WTC11 (cell line): ENCODE data around the gene TRAPPC3. TPM values are rescaled to one million over a fixed set of nuclear protein-coding genes. Genes with fewer than 3 reads are reported as not detected.

Experiments
- CBFB ChIP-seq: sonication (generic); formaldehyde crosslinking; IDR thresholded peaks from 2 replicates; pipeline ENCODE4 v1.8.1; 2022; ENCODE audit warnings: mild to moderate bottlenecking, low read depth, missing genetic modification reagents
- CDX4 ChIP-seq: fragments of 250-450 bp; sonication (Bioruptor Pico); IDR thresholded peaks from 2 replicates; pipeline ENCODE4 v1.9.0; 2021; ENCODE audit warnings: moderate library complexity, mild to moderate bottlenecking, inconsistent platforms, borderline replicate concordance
- CREM ChIP-seq: sonication (generic); formaldehyde crosslinking; IDR thresholded peaks from 2 replicates; pipeline ENCODE4 v1.8.1; 2022; ENCODE audit warnings: mild to moderate bottlenecking, missing genetic modification reagents, moderate library complexity
- E2F4 ChIP-seq: sonication (generic); formaldehyde crosslinking; IDR thresholded peaks from 2 replicates; pipeline ENCODE4 v1.8.1; 2022; ENCODE audit warnings: low read depth, mild to moderate bottlenecking, moderate library complexity, missing genetic modification reagents, borderline replicate concordance
- ERG ChIP-seq: fragments of 250-450 bp; sonication (Bioruptor Pico); IDR thresholded peaks from 2 replicates; pipeline ENCODE4 v1.8.0; 2021; ENCODE audit warnings: mild to moderate bottlenecking
- ESRRA ChIP-seq: sonication (generic); formaldehyde crosslinking; IDR thresholded peaks from 2 replicates; pipeline ENCODE4 v1.8.1; 2022; ENCODE audit warnings: mild to moderate bottlenecking, missing genetic modification reagents, borderline replicate concordance
- ETV6 ChIP-seq: sonication (generic); formaldehyde crosslinking; IDR thresholded peaks from 2 replicates; pipeline ENCODE4 v1.8.1; 2022; ENCODE audit warnings: mild to moderate bottlenecking, missing genetic modification reagents
- FOXJ3 ChIP-seq: sonication (generic); formaldehyde crosslinking; IDR thresholded peaks from 2 replicates; pipeline ENCODE4 v1.9.0; 2021; ENCODE audit warnings: missing genetic modification reagents, mild to moderate bottlenecking, borderline replicate concordance
- FOXK1 ChIP-seq: sonication (generic); formaldehyde crosslinking; IDR thresholded peaks from 2 replicates; pipeline ENCODE4 v1.8.0; 2022; ENCODE audit warnings: mild to moderate bottlenecking, moderate library complexity, missing genetic modification reagents
- GRHL2 ChIP-seq: fragments of 250-450 bp; sonication (Bioruptor Pico); IDR thresholded peaks from 2 replicates; pipeline ENCODE4 v1.8.0; 2022; ENCODE audit warnings: mild to moderate bottlenecking, moderate library complexity; ENCODE audit not compliant: insufficient replicate concordance, severe bottlenecking
- HMGXB4 ChIP-seq: sonication (generic); formaldehyde crosslinking; IDR thresholded peaks from 2 replicates; pipeline ENCODE4 v1.8.1; 2023; ENCODE audit warnings: mild to moderate bottlenecking, moderate library complexity, missing genetic modification reagents
- MLX ChIP-seq: sonication (generic); formaldehyde crosslinking; IDR thresholded peaks from 2 replicates; pipeline ENCODE4 v1.8.1; 2023; ENCODE audit warnings: mild to moderate bottlenecking, missing genetic modification reagents, moderate library complexity
- NFE2L1 ChIP-seq: sonication (generic); formaldehyde crosslinking; IDR thresholded peaks from 2 replicates; pipeline ENCODE4 v1.8.1; 2023; ENCODE audit warnings: missing genetic modification reagents
- NR2C2 ChIP-seq: sonication (generic); formaldehyde crosslinking; IDR thresholded peaks from 2 replicates; pipeline ENCODE4 v1.8.0; 2022; ENCODE audit warnings: mild to moderate bottlenecking, missing genetic modification reagents
- PRDM15 ChIP-seq: sonication (generic); formaldehyde crosslinking; IDR thresholded peaks from 2 replicates; pipeline ENCODE4 v1.8.0; 2022; ENCODE audit warnings: missing genetic modification reagents
- RELA ChIP-seq: sonication (generic); formaldehyde crosslinking; IDR thresholded peaks from 2 replicates; pipeline ENCODE4 v1.8.1; 2022; ENCODE audit warnings: missing genetic modification reagents, mild to moderate bottlenecking, borderline replicate concordance
- SMAD4 ChIP-seq: sonication (generic); formaldehyde crosslinking; IDR thresholded peaks from 2 replicates; pipeline ENCODE4 v1.8.0; 2022; ENCODE audit warnings: mild to moderate bottlenecking, missing genetic modification reagents
- ZBTB43 ChIP-seq: sonication (generic); formaldehyde crosslinking; IDR thresholded peaks from 2 replicates; pipeline ENCODE4 v1.8.1; 2023; ENCODE audit warnings: mild to moderate bottlenecking, missing genetic modification reagents
- ZNF232 ChIP-seq: sonication (generic); formaldehyde crosslinking; IDR thresholded peaks from 2 replicates; pipeline ENCODE4 v1.8.0; 2022; ENCODE audit warnings: mild to moderate bottlenecking, missing genetic modification reagents
- ZNF396 ChIP-seq: fragments of 250-450 bp; sonication (Bioruptor Pico); IDR thresholded peaks from 2 replicates; pipeline ENCODE4 v1.8.0; 2021; ENCODE audit warnings: mild to moderate bottlenecking, moderate library complexity, borderline replicate concordance
- ZNF532 ChIP-seq: fragments of 250-450 bp; sonication (Bioruptor Pico); IDR thresholded peaks from 2 replicates; pipeline ENCODE4 v1.9.0; 2021; ENCODE audit warnings: mild to moderate bottlenecking, borderline replicate concordance
- ZNF671 ChIP-seq: fragments of 250-450 bp; sonication (Bioruptor Pico); IDR thresholded peaks from 2 replicates; pipeline ENCODE4 v1.8.0; 2021; ENCODE audit warnings: mild to moderate bottlenecking
- total RNA-seq: library from RNA; stranded (reverse); gene quantifications from 3 replicates; pipeline ENCODE4 v1.2.3, GENCODE V29; 2021

Gene TRAPPC3
- total RNA-seq, 1 experiment from 2014 or later = 48.9 TPM

- TF ChIP-seq FOXK1 (peak; percentile 98), CDX4 (CRISPR knock-in tag) (no peak), ZBTB43 (CRISPR knock-in tag) (peak; percentile 90), GRHL2 (CRISPR knock-in tag) (no peak), RELA (CRISPR knock-in tag) (peak; percentile 85; the same call in 1 of the 2 replicates), CREM (peak; percentile 95), ZNF671 (CRISPR knock-in tag) (no peak), HMGXB4 (CRISPR knock-in tag) (peak; percentile 98), ERG (CRISPR knock-in tag) (no peak), ZNF396 (CRISPR knock-in tag) (no peak), FOXJ3 (CRISPR knock-in tag) (no peak), E2F4 (CRISPR knock-in tag) (peak; percentile 79), CBFB (CRISPR knock-in tag) (peak; percentile 98), SMAD4 (CRISPR knock-in tag) (no peak), MLX (CRISPR knock-in tag) (peak; percentile 47; the same call in 1 of the 2 replicates), ZNF232 (CRISPR knock-in tag) (peak; percentile 82; the same call in 1 of the 2 replicates), NFE2L1 (peak; percentile 85; the same call in 1 of the 2 replicates), ZNF532 (CRISPR knock-in tag) (no peak), ETV6 (CRISPR knock-in tag) (peak; percentile 98), PRDM15 (0 out of 2 replicates have a peak, but pooled peaks have one; percentile 27), NR2C2 (CRISPR knock-in tag) (no peak), ESRRA (CRISPR knock-in tag) (peak; percentile 86; the same call in 1 of the 2 replicates)
Measured at GRCh38 chr1:36088577-36089392, 60.5 kb downstream of the TRAPPC3 start, which contains the start of gene ADPRS (continued).
